Cardiac muscle cell (in vitro differentiated cells and primary cell): ENCODE results near the gene ERC2. TPM values are rescaled to one million over a fixed set of nuclear protein-coding genes. Genes with fewer than 3 reads are reported as not detected.

Source experiments
- DNase-seq, 2 donors: peaks; one replicate each; pipeline versions ENCODE4 v3.0.0 to v3.0.0-alpha.2; 2010 to 2017; ENCODE audit warnings: low read depth in 1 of 2, low spot score in 1 of 2
- H3K27ac ChIP-seq: fragments of 200-600 bp; sonication (generic); 2 replicates; pipeline ENCODE4 v1.5.1; 2016
- H3K27me3 ChIP-seq: fragments of 200-600 bp; sonication (generic); 2 replicates; pipeline ENCODE4 v1.6.0; 2016; ENCODE audit warnings: control low read depth
- H3K36me3 ChIP-seq: fragments of 200-600 bp; sonication (generic); 2 replicates; pipeline ENCODE4 v1.5.1; 2016; ENCODE audit warnings: control low read depth
- H3K4me1 ChIP-seq: fragments of 200-600 bp; sonication (generic); 2 replicates; pipeline ENCODE4 v1.8.1; 2017; ENCODE audit warnings: low read depth, mild to moderate bottlenecking, mixed run types
- H3K4me3 ChIP-seq: fragments of 200-600 bp; sonication (generic); 2 replicates; pipeline ENCODE4 v1.5.1; 2016; ENCODE audit warnings: mild to moderate bottlenecking
- H3K9me3 ChIP-seq: fragments of 200-600 bp; sonication (generic); 2 replicates; pipeline ENCODE4 v1.5.1; 2017; ENCODE audit warnings: low read depth, mild to moderate bottlenecking, control low read depth
- CTCF ChIP-seq: IDR thresholded peaks from 2 replicates; pipeline ENCODE4 v1.5.1; 2012; ENCODE audit warnings: low read depth, mild to moderate bottlenecking, low read length
- polyA plus RNA-seq: library from polyadenylated mRNA; unstranded; fragments of >200 nt; fragmentation: Nextera tagmentation; extraction: Ambion mirVana; gene quantifications from 2 replicates; pipeline ENCODE4 v1.2.1, GENCODE V29; 2016
- total RNA-seq: library from RNA; depleted of rRNA; stranded (reverse); fragments of >200 nt; gene quantifications from 2 replicates; pipeline ENCODE4 v1.2.3, GENCODE V29; 2016

ERC2 gene
- total and polyA plus RNA-seq, 2 experiments from 2014 or later = 18.1 to 29.0 TPM

- TF ChIP-seq CTCF = no peak
- no peaks in the 10 kb centered on the region for H3K9me3 ChIP-seq
- H3K4me3 ChIP-seq = no peak overlapping the region
- DNase-seq = no peak
- H3K27ac ChIP-seq = no peak overlapping the region
- H3K27me3 ChIP-seq = no peaks in the 10 kb centered on the region
- H3K4me1 ChIP-seq = no peaks in the 10 kb centered on the region
- no peaks in the 10 kb centered on the region for H3K36me3 ChIP-seq
Measured at GRCh38 chr3:56471771-56472170, 3.5 kb upstream of the ERC2 start.

DNA sequence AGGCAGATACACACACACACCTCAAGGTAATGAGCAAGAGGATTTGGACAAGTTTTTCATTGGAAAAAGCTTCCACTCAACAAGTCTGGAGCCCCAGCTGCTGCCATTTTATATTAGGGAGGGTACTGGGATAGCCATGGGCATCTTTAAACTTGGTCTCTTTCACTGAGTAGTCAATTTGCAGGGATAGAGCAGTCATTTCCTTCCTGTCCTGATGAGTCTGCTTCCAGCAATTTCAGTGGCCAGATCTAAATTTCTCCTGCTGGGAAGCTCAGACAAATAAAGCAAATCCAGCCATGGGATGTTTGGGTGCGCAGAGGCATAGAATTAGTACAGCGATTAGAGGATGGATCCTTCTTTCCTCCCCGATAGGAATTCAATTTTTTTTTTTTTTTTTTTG, 874 bp upstream of the ERC2 start:
- H3K9me3 ChIP-seq = no peaks in the 10 kb centered on the region
- no peak overlapping the region for H3K4me3 ChIP-seq
- peak in 1 of 2 donors; percentile 2 for DNase-seq
- no peaks in the 10 kb centered on the region for H3K27me3 ChIP-seq
- TF ChIP-seq CTCF = no peak
- H3K4me1 ChIP-seq = no peaks in the 10 kb centered on the region
- peak overlapping the region; percentile 22 for H3K27ac ChIP-seq
- H3K36me3 ChIP-seq = no peaks in the 10 kb centered on the region

DNA sequence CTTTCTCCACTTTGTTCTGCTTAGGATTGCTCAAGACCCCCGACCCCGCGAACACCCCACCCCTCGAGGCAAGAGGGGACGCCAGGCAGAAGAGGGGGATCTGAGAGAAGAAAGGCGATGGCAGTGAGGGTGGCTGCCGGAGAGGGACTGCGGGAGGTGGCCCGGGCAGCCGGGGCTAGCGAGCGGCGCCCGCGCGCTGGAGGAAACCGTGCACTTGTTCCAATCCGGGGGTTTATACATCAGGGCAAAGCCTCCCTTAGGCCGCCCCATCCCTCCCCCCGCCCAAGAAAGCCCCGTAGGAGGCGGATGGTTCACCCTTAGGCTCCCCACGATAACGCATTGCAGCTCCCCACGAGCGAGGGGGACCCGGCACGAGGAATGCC, 475 bp downstream of the ERC2 start:
- no peak for TF ChIP-seq CTCF
- H3K4me3 ChIP-seq = peak overlapping the region; percentile 75
- peak in 1 of 2 donors; percentile 67 for DNase-seq
- H3K9me3 ChIP-seq = no peaks in the 10 kb centered on the region
- no peaks in the 10 kb centered on the region for H3K4me1 ChIP-seq
- no peaks in the 10 kb centered on the region for H3K36me3 ChIP-seq
- peak overlapping the region; percentile 59 for H3K27ac ChIP-seq
- H3K27me3 ChIP-seq = no peaks in the 10 kb centered on the region

GRCh38 chr3:56467108-56467507, 1.2 kb downstream of the ERC2 start:
- Histone ChIP-seq H3K4me3 (peak overlapping the region; percentile 75), H3K27me3 (no peaks in the 10 kb centered on the region), H3K27ac (no peak overlapping the region), H3K9me3 (no peaks in the 10 kb centered on the region), H3K4me1 (no peaks in the 10 kb centered on the region), H3K36me3 (no peaks in the 10 kb centered on the region)
- no peak for TF ChIP-seq CTCF
- peak; percentile 57 to 96 for DNase-seq

- H3K4me1 ChIP-seq = peaks cover 19% of the 10 kb centered on the region
- no peaks in the 10 kb centered on the region for H3K27me3 ChIP-seq
- H3K9me3 ChIP-seq = no peaks in the 10 kb centered on the region
- DNase-seq = no peak
- no peak overlapping the region for H3K27ac ChIP-seq
- no peak for TF ChIP-seq CTCF
- no peaks in the 10 kb centered on the region for H3K36me3 ChIP-seq
- H3K4me3 ChIP-seq = no peak overlapping the region
Measured at GRCh38 chr3:56459719-56460118, 8.5 kb downstream of the ERC2 start.

- DNase-seq = no peak
- Histone ChIP-seq H3K9me3 (no peaks in the 10 kb centered on the region), H3K4me1 (peaks cover 19% of the 10 kb centered on the region), H3K27me3 (no peaks in the 10 kb centered on the region), H3K4me3 (no peak overlapping the region), H3K36me3 (no peaks in the 10 kb centered on the region), H3K27ac (no peak overlapping the region)
- no peak for TF ChIP-seq CTCF
Measured at GRCh38 chr3:56459104-56459496, 9.2 kb downstream of the ERC2 start.
